Esophagus (tissue), 2 donors: ENCODE measurements around the gene MN1. TPM values are rescaled to one million over a fixed set of nuclear protein-coding genes. Genes with fewer than 3 reads are reported as not detected.

Experiments used
- H3K27ac ChIP-seq, 2 donors: one replicate each; pipeline ENCODE4 v1.5.1; 2013; ENCODE audit warnings: low read depth in 2 of 2, mild to moderate bottlenecking in 2 of 2, inconsistent platforms in 1 of 2, low read length in 1 of 2, moderate library complexity in 1 of 2
- H3K27me3 ChIP-seq, 2 donors: one replicate each; pipeline ENCODE4 v1.6.1; 2013; ENCODE audit warnings: low read length in 2 of 2, control low read depth in 1 of 2, mild to moderate bottlenecking in 1 of 2; ENCODE audit not compliant: insufficient read depth in 2 of 2, control insufficient read depth in 1 of 2
- H3K36me3 ChIP-seq, 2 donors: one replicate each; pipeline ENCODE4 v1.6.1; 2013; ENCODE audit warnings: low read length in 1 of 2; ENCODE audit not compliant: control insufficient read depth in 2 of 2, insufficient read depth in 2 of 2
- H3K4me1 ChIP-seq, 2 donors: one replicate each; pipeline ENCODE4 v1.6.1; 2013; ENCODE audit warnings: low read length in 1 of 2; ENCODE audit not compliant: control insufficient read depth in 2 of 2, insufficient read depth in 2 of 2
- H3K4me3 ChIP-seq, 2 donors: one replicate each; pipeline ENCODE4 v1.5.1; 2013; ENCODE audit warnings: low read length in 2 of 2, mild to moderate bottlenecking in 2 of 2, low read depth in 1 of 2, moderate library complexity in 1 of 2
- H3K9me3 ChIP-seq, 2 donors: one replicate each; pipeline ENCODE4 v1.6.1; 2013; ENCODE audit warnings: mild to moderate bottlenecking in 2 of 2, low read depth in 1 of 2, low read length in 1 of 2, moderate library complexity in 1 of 2; ENCODE audit not compliant: control insufficient read depth in 2 of 2, insufficient read depth in 1 of 2
- WGBS, 2 donors: extraction: QIAGEN DNeasy Blood & Tissue Kit; methylation state at CpG; one replicate each; pipeline ENCODE4 v1.1.7; 2013; 5-methylcytosine and 5-hydroxymethylcytosine counted together
- polyA plus RNA-seq, 2 donors: library from polyadenylated mRNA; stranded (reverse); fragments of 200-250 nt; gene quantifications; one replicate each; pipeline ENCODE4 v1.2.3, GENCODE V29; 2013
- donor health status: healthy with polysubstance abuse.
- donor health status: Bipolar disorder and iron deficiency.

The MN1 gene
- polyA plus RNA-seq, 2 donors, result 0.94 to 1.5 TPM

GRCh38 chr22:27776650-27776958 is 25.0 kb downstream of the MN1 start:
- Histone ChIP-seq H3K27me3 (no peaks in the 10 kb centered on the region), H3K36me3 (no peaks in the 10 kb centered on the region), H3K27ac (peak overlapping the region; percentile 7 to 72), H3K4me3 (no peak overlapping the region), H3K9me3 (no peaks in the 10 kb centered on the region), H3K4me1 (peaks cover 3 to 4% of the 10 kb centered on the region in 2 donors)
- 40 to 48% methylated on average over 8 of the region's 8 CpGs for WGBS, 2 donors

GRCh38 chr22:27775758-27776649 is 25.6 kb downstream of the MN1 start:
- Histone ChIP-seq H3K4me1 (peaks cover 3 to 4% of the 10 kb centered on the region in 2 donors), H3K9me3 (no peaks in the 10 kb centered on the region), H3K27ac (peak overlapping the region; percentile 20 to 72), H3K36me3 (no peaks in the 10 kb centered on the region), H3K27me3 (no peaks in the 10 kb centered on the region), H3K4me3 (no peak overlapping the region)
- 36 to 40% methylated on average over 17 of the region's 17 CpGs for whole genome bisulfite sequencing, 2 donors

GRCh38 chr22:27775087-27775698 is 26.4 kb downstream of the MN1 start:
- no peaks in the 10 kb centered on the region for H3K9me3 ChIP-seq
- H3K4me1 ChIP-seq, result peaks cover 3 to 4% of the 10 kb centered on the region in 2 donors
- no peaks in the 10 kb centered on the region for H3K36me3 ChIP-seq
- H3K4me3 ChIP-seq, result no peak overlapping the region
- no peaks in the 10 kb centered on the region for H3K27me3 ChIP-seq
- WGBS, 2 donors, result 78 to 79% methylated on average over 18 of the region's 18 CpGs
- peak overlapping the region in 1 of 2 donors; percentile 29 for H3K27ac ChIP-seq

- no peaks in the 10 kb centered on the region for H3K36me3 ChIP-seq
- no peaks in the 10 kb centered on the region for H3K27me3 ChIP-seq
- 63 to 72% methylated on average over 9 of the region's 9 CpGs for WGBS, 2 donors
- H3K9me3 ChIP-seq, result no peaks in the 10 kb centered on the region
- H3K27ac ChIP-seq, result no peak overlapping the region
- H3K4me1 ChIP-seq, result peaks cover 3 to 4% of the 10 kb centered on the region in 2 donors
- no peak overlapping the region for H3K4me3 ChIP-seq
These were observed 27.4 kb downstream of the MN1 start for GRCh38 chr22:27774200-27774599.

GRCh38 chr22:27772984-27773498 is 28.5 kb downstream of the MN1 start:
- peaks cover 0 to 3% of the 10 kb centered on the region in 2 donors for H3K4me1 ChIP-seq
- no peaks in the 10 kb centered on the region for H3K36me3 ChIP-seq
- no peaks in the 10 kb centered on the region for H3K9me3 ChIP-seq
- H3K27ac ChIP-seq, result peak overlapping the region in 1 of 2 donors; percentile 0
- no peak overlapping the region for H3K4me3 ChIP-seq
- no peaks in the 10 kb centered on the region for H3K27me3 ChIP-seq
- WGBS, 2 donors, result 83 to 85% methylated on average over 18 of the region's 18 CpGs

GRCh38 chr22:27772081-27772983 is 29.2 kb downstream of the MN1 start:
- Histone ChIP-seq H3K4me1 (peaks cover 0 to 3% of the 10 kb centered on the region in 2 donors), H3K4me3 (no peak overlapping the region), H3K27ac (peak overlapping the region in 1 of 2 donors; percentile 19), H3K9me3 (no peaks in the 10 kb centered on the region), H3K36me3 (no peaks in the 10 kb centered on the region), H3K27me3 (no peaks in the 10 kb centered on the region)
- 76 to 83% methylated on average over 16 of the region's 16 CpGs for WGBS, 2 donors

GRCh38 chr22:27771637-27772036 is 29.9 kb downstream of the MN1 start:
- WGBS, 2 donors, result 92 to 93% methylated on average over 5 of the region's 5 CpGs
- no peak overlapping the region for H3K27ac ChIP-seq

GRCh38 chr22:27769012-27769411 is 32.5 kb downstream of the MN1 start:
- Histone ChIP-seq H3K27ac (no peak overlapping the region), H3K27me3 (no peaks in the 10 kb centered on the region), H3K4me1 (no peaks in the 10 kb centered on the region), H3K4me3 (no peak overlapping the region), H3K9me3 (no peaks in the 10 kb centered on the region), H3K36me3 (no peaks in the 10 kb centered on the region)
- 82 to 87% methylated on average over 3 of the region's 3 CpGs for WGBS, 2 donors

More at GRCh38 chr22:27771637-27772036, 29.9 kb downstream of the MN1 start:
- Histone ChIP-seq H3K4me3 (no peak overlapping the region), H3K9me3 (no peaks in the 10 kb centered on the region), H3K36me3 (no peaks in the 10 kb centered on the region), H3K4me1 (peaks cover 0 to 3% of the 10 kb centered on the region in 2 donors), H3K27me3 (no peaks in the 10 kb centered on the region)

- no peaks in the 10 kb centered on the region for H3K36me3 ChIP-seq
- no peaks in the 10 kb centered on the region for H3K4me1 ChIP-seq
- WGBS, 2 donors, result 68 to 76% methylated on average over 2 of the region's 2 CpGs
- no peak overlapping the region for H3K4me3 ChIP-seq
- H3K9me3 ChIP-seq, result no peaks in the 10 kb centered on the region
- no peak overlapping the region for H3K27ac ChIP-seq
- H3K27me3 ChIP-seq, result no peaks in the 10 kb centered on the region
These were observed 33.4 kb downstream of the MN1 start for GRCh38 chr22:27768027-27768653.
